BE2C (cell line): ENCODE results near the gene SYVN1.

ENCODE experiments used
- DNase-seq: peaks from one replicate; pipeline ENCODE4 v3.0.0-alpha.2; 2020
- H3K27me3 ChIP-seq: fragments of 250-450 bp; sonication (Bioruptor Pico); 2 replicates; pipeline ENCODE4 v1.5.1; 2020; ENCODE audit warnings: mild to moderate bottlenecking
- H3K36me3 ChIP-seq: fragments of 250-450 bp; sonication (Bioruptor Pico); 2 replicates; pipeline ENCODE4 v1.5.1; 2020; ENCODE audit warnings: mild to moderate bottlenecking
- H3K4me1 ChIP-seq: fragments of 250-450 bp; sonication (Bioruptor Pico); 2 replicates; pipeline ENCODE4 v1.5.1; 2020
- H3K4me3 ChIP-seq: 2 replicates; pipeline ENCODE4 v1.5.1; 2011; ENCODE audit warnings: low read depth, low read length
- H3K9me3 ChIP-seq: fragments of 250-450 bp; sonication (Bioruptor Pico); 2 replicates; pipeline ENCODE4 v1.5.1; 2020
- TF ChIP-seq, protein P1 (sequence below): IDR thresholded peaks from 2 replicates; pipeline ENCODE4 v1.5.1; 2012; ENCODE audit warnings: mild to moderate bottlenecking, low read depth, low read length

The SYVN1 gene

DNA sequence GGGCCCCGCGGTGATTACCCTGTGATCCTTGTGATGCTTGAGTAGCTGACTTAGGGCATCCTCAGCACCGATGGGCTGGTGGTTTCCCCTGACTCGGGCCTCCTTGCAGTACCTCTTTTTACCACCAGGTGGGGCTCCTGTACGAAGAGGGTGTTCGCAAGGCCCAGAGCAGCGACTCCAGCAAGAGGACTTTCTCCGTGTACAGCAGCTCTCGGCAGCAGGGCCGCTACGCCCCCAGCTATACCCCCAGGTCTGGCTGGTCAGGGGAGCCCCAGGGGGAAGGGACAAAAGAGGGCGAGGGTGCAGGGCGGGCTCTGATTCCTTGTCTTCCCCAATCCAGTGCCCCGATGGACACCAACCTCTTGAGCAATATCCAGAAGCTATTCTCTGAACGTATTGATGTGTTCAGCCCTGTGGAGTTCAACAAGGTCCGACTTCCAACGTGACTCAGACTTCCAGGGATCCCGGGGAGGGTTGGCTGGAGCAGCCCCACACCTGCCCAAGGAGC lies 23.9 kb downstream of the SYVN1 start:
- peak; percentile 81 for DNase-seq
- H3K27me3 ChIP-seq: no peaks in the 10 kb centered on the region
- TF ChIP-seq, protein P1, sequence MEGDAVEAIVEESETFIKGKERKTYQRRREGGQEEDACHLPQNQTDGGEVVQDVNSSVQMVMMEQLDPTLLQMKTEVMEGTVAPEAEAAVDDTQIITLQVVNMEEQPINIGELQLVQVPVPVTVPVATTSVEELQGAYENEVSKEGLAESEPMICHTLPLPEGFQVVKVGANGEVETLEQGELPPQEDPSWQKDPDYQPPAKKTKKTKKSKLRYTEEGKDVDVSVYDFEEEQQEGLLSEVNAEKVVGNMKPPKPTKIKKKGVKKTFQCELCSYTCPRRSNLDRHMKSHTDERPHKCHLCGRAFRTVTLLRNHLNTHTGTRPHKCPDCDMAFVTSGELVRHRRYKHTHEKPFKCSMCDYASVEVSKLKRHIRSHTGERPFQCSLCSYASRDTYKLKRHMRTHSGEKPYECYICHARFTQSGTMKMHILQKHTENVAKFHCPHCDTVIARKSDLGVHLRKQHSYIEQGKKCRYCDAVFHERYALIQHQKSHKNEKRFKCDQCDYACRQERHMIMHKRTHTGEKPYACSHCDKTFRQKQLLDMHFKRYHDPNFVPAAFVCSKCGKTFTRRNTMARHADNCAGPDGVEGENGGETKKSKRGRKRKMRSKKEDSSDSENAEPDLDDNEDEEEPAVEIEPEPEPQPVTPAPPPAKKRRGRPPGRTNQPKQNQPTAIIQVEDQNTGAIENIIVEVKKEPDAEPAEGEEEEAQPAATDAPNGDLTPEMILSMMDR: peak; percentile 77
- H3K9me3 ChIP-seq: no peaks in the 10 kb centered on the region
- no peak overlapping the region for H3K4me3 ChIP-seq
- H3K36me3 ChIP-seq: peaks cover 5% of the 10 kb centered on the region
- peaks cover 5% of the 10 kb centered on the region for H3K4me1 ChIP-seq

DNA sequence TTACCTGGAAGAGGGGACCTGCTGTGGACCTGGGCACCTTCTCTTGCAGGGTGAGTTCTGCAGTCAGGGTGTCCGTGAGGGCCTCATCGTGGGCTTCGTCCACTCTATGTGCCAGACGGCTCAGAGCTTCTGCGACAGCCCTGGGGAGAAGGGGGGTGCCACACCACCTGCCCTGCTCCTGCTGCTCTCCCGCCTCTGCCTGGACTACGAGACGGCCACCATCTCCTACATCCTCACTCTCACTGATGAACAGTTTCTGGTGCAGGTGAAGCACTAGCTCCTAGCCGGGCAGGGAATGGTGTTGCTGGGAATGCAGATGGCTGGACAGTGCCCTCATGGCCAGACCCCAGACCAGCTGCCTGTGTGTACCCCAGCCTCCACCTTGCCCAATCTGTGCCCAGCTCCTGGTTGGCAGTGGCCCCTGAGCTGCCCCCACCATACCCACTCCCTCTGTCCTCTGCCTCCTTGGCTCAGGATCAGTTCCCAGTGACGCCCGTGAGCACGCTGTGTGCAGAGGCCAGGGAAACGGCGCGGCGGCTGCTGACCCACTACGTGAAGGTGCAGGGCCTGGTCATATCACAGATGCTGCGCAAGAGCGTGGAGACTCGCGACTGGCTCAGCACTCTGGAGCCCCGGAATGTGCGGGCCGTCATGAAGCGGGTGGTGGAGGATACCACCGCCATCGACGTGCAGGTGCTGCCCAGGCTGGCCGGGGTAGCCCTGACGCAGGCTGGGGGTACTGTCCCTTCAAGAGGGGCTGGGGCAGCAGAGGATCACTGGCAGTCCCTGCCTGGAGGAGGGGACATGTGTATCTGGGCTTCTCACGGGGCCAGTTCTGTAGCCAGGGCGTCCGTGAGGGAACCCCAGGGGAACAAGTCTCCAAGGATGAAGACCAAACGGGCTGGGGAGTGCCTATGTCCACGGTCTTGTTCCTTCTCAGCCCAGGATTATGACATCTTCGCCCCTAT lies 24.8 kb downstream of the SYVN1 start:
- H3K4me3 ChIP-seq: no peak overlapping the region
- no peaks in the 10 kb centered on the region for H3K9me3 ChIP-seq
- DNase-seq: no peak
- H3K27me3 ChIP-seq: no peaks in the 10 kb centered on the region
- H3K36me3 ChIP-seq: peaks cover 5% of the 10 kb centered on the region
- peaks cover 5% of the 10 kb centered on the region for H3K4me1 ChIP-seq
- TF ChIP-seq, protein P1: no peak

DNA sequence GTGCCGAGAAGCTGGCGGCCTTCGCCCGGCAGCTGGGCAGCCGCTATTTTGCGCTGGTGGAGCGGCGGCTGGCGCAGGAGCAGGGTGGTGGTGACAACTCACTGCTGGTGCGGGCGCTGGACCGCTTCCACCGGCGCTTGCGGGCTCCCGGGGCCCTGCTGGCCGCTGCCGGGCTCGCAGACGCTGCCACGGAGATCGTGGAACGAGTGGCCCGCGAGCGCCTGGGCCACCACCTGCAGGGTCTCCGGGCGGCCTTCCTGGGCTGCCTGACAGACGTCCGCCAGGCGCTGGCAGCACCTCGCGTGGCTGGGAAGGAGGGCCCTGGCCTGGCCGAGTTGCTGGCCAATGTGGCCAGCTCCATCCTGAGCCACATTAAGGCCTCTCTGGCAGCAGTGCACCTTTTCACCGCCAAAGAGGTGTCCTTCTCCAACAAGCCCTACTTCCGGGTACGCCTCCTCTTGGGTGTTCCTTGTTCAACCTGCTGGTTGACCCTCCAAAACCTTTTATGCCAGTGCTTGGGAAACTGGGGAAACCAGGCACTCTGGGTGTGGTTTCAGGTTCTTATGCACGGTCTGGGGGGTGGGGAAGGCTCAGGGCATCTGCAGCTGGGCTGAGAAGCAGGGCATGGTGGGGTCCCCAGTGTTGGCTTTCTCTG lies 25.7 kb downstream of the SYVN1 start:
- no peak overlapping the region for H3K4me3 ChIP-seq
- H3K27me3 ChIP-seq: no peaks in the 10 kb centered on the region
- no peaks in the 10 kb centered on the region for H3K9me3 ChIP-seq
- peaks cover 5% of the 10 kb centered on the region for H3K36me3 ChIP-seq
- H3K4me1 ChIP-seq: peaks cover 5% of the 10 kb centered on the region
- DNase-seq: no peak
- TF ChIP-seq, protein P1: no peak

DNA sequence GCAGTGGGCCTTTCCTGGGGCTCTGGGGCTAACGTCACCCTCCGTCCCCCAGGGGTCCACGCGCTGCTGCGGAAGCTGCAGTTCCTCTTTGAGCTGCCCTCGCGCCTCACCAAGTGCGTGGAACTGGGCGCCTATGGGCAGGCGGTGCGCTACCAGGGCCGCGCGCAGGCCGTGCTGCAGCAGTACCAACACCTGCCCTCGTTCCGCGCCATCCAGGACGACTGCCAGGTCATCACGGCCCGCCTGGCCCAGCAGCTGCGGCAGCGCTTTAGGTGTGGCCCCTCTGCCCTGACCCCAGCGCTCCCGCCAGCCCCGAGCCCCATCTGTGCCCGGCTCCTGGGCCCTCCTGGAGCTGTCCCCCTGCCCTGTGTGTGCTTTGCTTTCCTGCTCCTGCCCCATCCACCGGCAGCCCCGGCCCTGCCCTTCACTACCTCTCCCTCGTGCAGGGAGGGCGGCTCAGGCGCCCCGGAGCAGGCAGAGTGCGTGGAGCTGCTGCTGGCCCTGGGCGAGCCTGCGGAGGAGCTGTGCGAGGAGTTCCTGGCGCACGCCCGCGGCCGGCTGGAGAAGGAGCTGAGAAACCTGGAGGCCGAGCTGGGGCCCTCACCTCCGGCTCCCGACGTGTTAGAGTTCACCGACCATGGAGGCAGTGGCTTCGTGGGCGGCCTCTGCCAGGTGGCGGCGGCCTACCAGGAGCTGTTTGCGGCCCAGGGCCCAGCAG lies 26.4 kb downstream of the SYVN1 start:
- Histone ChIP-seq H3K4me3 (no peak overlapping the region), H3K36me3 (peaks cover 5% of the 10 kb centered on the region), H3K27me3 (no peaks in the 10 kb centered on the region), H3K9me3 (no peaks in the 10 kb centered on the region), H3K4me1 (peaks cover 5% of the 10 kb centered on the region)
- TF ChIP-seq, protein P1: no peak
- no peak for DNase-seq

DNA sequence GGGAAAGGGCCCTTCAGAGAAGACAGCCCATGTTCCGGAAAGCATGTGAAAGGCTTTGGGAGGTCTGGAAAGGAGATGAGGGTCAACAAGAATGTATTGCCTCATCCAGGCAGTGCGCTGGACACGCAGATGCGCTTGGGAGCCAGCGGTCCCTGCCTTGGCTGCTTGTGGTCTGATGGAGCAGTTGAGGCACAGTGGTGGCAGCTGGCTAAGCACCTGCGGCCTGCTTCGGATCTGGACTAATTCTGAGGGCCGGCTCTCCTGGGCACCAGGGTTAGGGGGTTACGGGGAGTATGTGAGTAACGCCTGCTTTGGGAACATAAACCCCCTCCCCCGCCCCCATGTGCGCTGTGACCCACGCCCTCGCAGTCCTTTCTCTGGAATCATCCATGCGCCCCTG lies 27.2 kb downstream of the SYVN1 start:
- Histone ChIP-seq H3K4me3 (no peak overlapping the region), H3K4me1 (peaks cover 5% of the 10 kb centered on the region), H3K9me3 (no peaks in the 10 kb centered on the region), H3K27me3 (no peaks in the 10 kb centered on the region), H3K36me3 (peaks cover 5% of the 10 kb centered on the region)
- DNase-seq: no peak
- TF ChIP-seq, protein P1: no peak
